Keratinocyte (primary cell): ENCODE results near the gene UBFD1. TPM values are rescaled to one million over a fixed set of nuclear protein-coding genes. Genes with fewer than 3 reads are reported as not detected.

ENCODE experiments used
- DNase-seq: peaks from one replicate; pipeline ENCODE4 v3.0.0-alpha.2; 2011; ENCODE audit warnings: low read depth, missing footprints, low spot score
- FAIRE-seq: peaks from 2 replicates; lab custom pipeline; 2011; peaks lifted over from hg19 to GRCh38; lab: Jason Lieb, UNC
- H2AFZ ChIP-seq: 2 replicates; pipeline ENCODE4 v1.6.0; 2012; ENCODE audit warnings: low read length, control low read depth, inconsistent platforms; ENCODE audit not compliant: control insufficient read depth
- H3K27ac ChIP-seq: 2 replicates; pipeline ENCODE4 v1.5.1; 2011; ENCODE audit warnings: low read length; ENCODE audit not compliant: control insufficient read depth, insufficient read depth
- H3K27me3 ChIP-seq: 3 replicates; pipeline ENCODE4 v1.6.0; 2011; ENCODE audit warnings: low read length; ENCODE audit not compliant: control insufficient read depth, insufficient read depth; ENCODE audit errors: extremely low read depth
- H3K36me3 ChIP-seq, 2 experiments: 2 replicates in 1 of 2; 3 replicates in 1 of 2; pipeline ENCODE4 v1.5.1; 2011; ENCODE audit warnings: low read length in 2 of 2, mild to moderate bottlenecking in 1 of 2; ENCODE audit not compliant: control insufficient read depth in 2 of 2, insufficient read depth in 2 of 2; ENCODE audit errors: extremely low read depth in 1 of 2
- H3K4me1 ChIP-seq: 3 replicates; pipeline ENCODE4 v1.5.1; 2011; ENCODE audit warnings: low read length; ENCODE audit not compliant: control insufficient read depth, insufficient read depth; ENCODE audit errors: extremely low read depth
- H3K4me2 ChIP-seq: 3 replicates; pipeline ENCODE4 v1.6.0; 2011; ENCODE audit warnings: low read depth, low read length; ENCODE audit not compliant: control insufficient read depth, insufficient read depth; ENCODE audit errors: extremely low read depth
- H3K4me3 ChIP-seq, 3 experiments: fragments of 200-600 bp in 1 of 3; sonication (generic) in 1 of 3; 2 replicates in 2 of 3; 3 replicates in 1 of 3; pipeline ENCODE4 v1.5.1; 2011 to 2016; ENCODE audit warnings: low read length in 3 of 3, mild to moderate bottlenecking in 3 of 3, control low read depth in 2 of 3, inconsistent platforms in 1 of 3, low read depth in 1 of 3, mixed read lengths in 1 of 3, mixed run types in 1 of 3, moderate library complexity in 1 of 3; ENCODE audit not compliant: control insufficient read depth in 2 of 3, insufficient read depth in 2 of 3; ENCODE audit errors: extremely low read depth in 1 of 3
- H3K79me2 ChIP-seq: 2 replicates; pipeline ENCODE4 v1.6.0; 2012; ENCODE audit warnings: low read length; ENCODE audit not compliant: control insufficient read depth, insufficient read depth
- H3K9ac ChIP-seq: 3 replicates; pipeline ENCODE4 v1.6.0; 2011; ENCODE audit warnings: low read length; ENCODE audit not compliant: control insufficient read depth, insufficient read depth; ENCODE audit errors: extremely low read depth
- H3K9me1 ChIP-seq: 3 replicates; pipeline ENCODE4 v1.6.0; 2011; ENCODE audit warnings: low read length; ENCODE audit not compliant: control insufficient read depth, insufficient read depth; ENCODE audit errors: extremely low read depth
- H3K9me3 ChIP-seq: 2 replicates; pipeline ENCODE4 v1.5.1; 2012; ENCODE audit warnings: low read depth, low read length; ENCODE audit not compliant: control insufficient read depth
- H4K20me1 ChIP-seq: 3 replicates; pipeline ENCODE4 v1.6.0; 2011; ENCODE audit warnings: low read length; ENCODE audit not compliant: control insufficient read depth, insufficient read depth; ENCODE audit errors: extremely low read depth
- CTCF ChIP-seq, 3 experiments: IDR thresholded peaks in 1 of 3; conservative IDR thresholded peaks in 1 of 3; optimal IDR thresholded peaks in 1 of 3; 2 replicates in 2 of 3; 3 replicates in 1 of 3; pipeline versions ENCODE3 to v1.5.1; 2011; ENCODE audit warnings: low read length in 3 of 3, mild to moderate bottlenecking in 3 of 3, moderate library complexity in 2 of 3, control low read depth in 1 of 3, inconsistent platforms in 1 of 3; ENCODE audit not compliant: insufficient read depth in 2 of 3; ENCODE audit errors: extremely low read depth in 1 of 3
- EZH2 ChIP-seq: IDR thresholded peaks from one replicate; pipeline ENCODE4 v1.6.1; 2012; ENCODE audit warnings: inconsistent platforms, mild to moderate bottlenecking, low read length, moderate library complexity
- dilution Hi-C: fragments of 300-500 bp; cut with MboI; formaldehyde crosslinking; loops from one replicate; pipeline ENCODE4 v1.7.0; 2020; ENCODE audit warnings: low sequenced_read_pairs; ENCODE audit not compliant: extremely low pct_ligation_motif_present
- polyA plus RNA-seq, 5 experiments: library from polyadenylated mRNA; depleted of rRNA in 3 of 5; stranded (reverse) in 3 of 5; stranded (forward) in 1 of 5; unstranded in 1 of 5; fragments of >200 nt; gene quantifications; 1 replicate in 1 of 5; 2 replicates in 3 of 5; 3 replicates in 1 of 5; pipeline versions ENCODE4 v1.2.1 to v1.2.3, GENCODE V29; 2011 to 2012; ENCODE audit warnings: missing spikeins in 2 of 5, low read depth in 1 of 5, low replicate concordance in 1 of 5

UBFD1 gene
- polyA plus RNA-seq, 1 donor (not counting 4 experiments of a cell fraction or from before 2014, with no cell fraction given) = 36.3 TPM

GRCh38 chr16:23573817-23574216 is 16.3 kb downstream of the UBFD1 start:
- H3K4me2 ChIP-seq = no peak overlapping the region
- no peak overlapping the region for H2AFZ ChIP-seq
- H3K27ac ChIP-seq = no peak overlapping the region
- peaks cover 19 to 25% of the 10 kb centered on the region in 2 experiments for H3K36me3 ChIP-seq
- FAIRE-seq (no peak), DNase-seq (no peak)
- TF ChIP-seq EZH2 = no peak
- no peak for TF ChIP-seq CTCF (optimal IDR thresholded peaks at IDR 0.05 in 1 of 3, IDR thresholded peaks at IDR 0.05 in 1 of 3, conservative IDR thresholded peaks at IDR 0.05 in 1 of 3; ENCODE audit: extremely low read depth in 1 of 3, insufficient read depth in 2 of 3, low read length in 3 of 3)
- H3K9ac ChIP-seq = no peak overlapping the region
- H3K79me2 ChIP-seq = no peaks in the 10 kb centered on the region
- H3K9me3 ChIP-seq = no peaks in the 10 kb centered on the region
- dilution Hi-C loops = no loop called here
- no peaks in the 10 kb centered on the region for H3K9me1 ChIP-seq
- no peak overlapping the region for H3K4me3 ChIP-seq
- H3K4me1 ChIP-seq = no peaks in the 10 kb centered on the region
- no peaks in the 10 kb centered on the region for H4K20me1 ChIP-seq
- H3K27me3 ChIP-seq = no peaks in the 10 kb centered on the region

GRCh38 chr16:23575834-23576233 is 18.3 kb downstream of the UBFD1 start:
- H3K27ac ChIP-seq = no peak overlapping the region
- H3K4me1 ChIP-seq = no peaks in the 10 kb centered on the region
- H4K20me1 ChIP-seq = no peaks in the 10 kb centered on the region
- no peak overlapping the region for H3K4me2 ChIP-seq
- H3K36me3 ChIP-seq = peaks cover 12 to 19% of the 10 kb centered on the region in 2 experiments
- DNase-seq (no peak), FAIRE-seq (no peak)
- no peaks in the 10 kb centered on the region for H3K9me3 ChIP-seq
- H3K9me1 ChIP-seq = no peaks in the 10 kb centered on the region
- dilution Hi-C loops = no loop called here
- H3K9ac ChIP-seq = no peak overlapping the region
- no peaks in the 10 kb centered on the region for H3K79me2 ChIP-seq
- no peaks in the 10 kb centered on the region for H3K27me3 ChIP-seq
- no peak for TF ChIP-seq EZH2
- no peak for TF ChIP-seq CTCF (optimal IDR thresholded peaks at IDR 0.05 in 1 of 3, IDR thresholded peaks at IDR 0.05 in 1 of 3, conservative IDR thresholded peaks at IDR 0.05 in 1 of 3; ENCODE audit: extremely low read depth in 1 of 3, insufficient read depth in 2 of 3, low read length in 3 of 3)
- H3K4me3 ChIP-seq = no peak overlapping the region
- no peak overlapping the region for H2AFZ ChIP-seq
